ENCODE data around the gene ZNF593OS.

Gene ZNF593OS

DNA sequence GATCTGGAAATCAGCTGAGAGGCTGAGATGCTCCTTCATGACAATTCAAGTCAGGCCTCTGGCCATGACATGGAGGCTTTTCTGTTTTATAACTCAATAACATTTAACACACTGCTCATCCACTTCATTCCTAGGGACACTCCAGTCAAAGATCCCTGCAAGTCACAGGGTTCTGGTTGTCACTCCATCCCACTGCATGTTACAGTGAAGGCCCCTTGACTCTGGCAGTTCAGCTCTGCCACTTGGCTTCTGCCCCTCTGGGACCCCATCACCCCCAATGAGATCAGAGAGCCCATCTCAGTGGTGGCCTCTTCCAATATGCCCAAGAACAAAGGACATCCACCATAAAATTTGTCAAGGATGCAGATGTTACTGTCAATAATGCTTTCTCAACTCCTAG lies 22.7 kb downstream of the ZNF593OS start:
- no peak overlapping the region for H3K4me2 ChIP-seq (ENCODE audit: low read length)
- H4K8ac ChIP-seq (ENCODE audit: low read depth, low read length), result no peak overlapping the region
- no peaks in the 10 kb centered on the region for H3K4me1 ChIP-seq (ENCODE audit: control insufficient read depth in 1 of 2, insufficient read depth in 2 of 2, low read length in 2 of 2)
- no peak overlapping the region for H3K4ac ChIP-seq (ENCODE audit: low read depth, low read length)
- no peak overlapping the region for H3K4me3 ChIP-seq (ENCODE audit: low read depth, low read length)
- H3K23ac ChIP-seq (ENCODE audit: low read length), result no peak overlapping the region
- H3K18ac ChIP-seq (ENCODE audit: low read length), result no peak overlapping the region
- no peak overlapping the region for H2AFZ ChIP-seq (ENCODE audit: insufficient read depth, low read length, poor library complexity)
- no peak overlapping the region for H2BK5ac ChIP-seq (ENCODE audit: low read depth, low read length, poor library complexity)
- no peak overlapping the region for H4K12ac ChIP-seq (ENCODE audit: low read depth, low read length)
- no peak overlapping the region for H2BK120ac ChIP-seq (ENCODE audit: insufficient read depth, low read length, poor library complexity)
- no peak for DNase-seq
- H3K9ac ChIP-seq (ENCODE audit: low read length), result peak overlapping the region; percentile 9
- H4K91ac ChIP-seq (ENCODE audit: low read depth, low read length), result no peak overlapping the region
- H2AK5ac ChIP-seq (ENCODE audit: low read length), result no peak overlapping the region
- H3K27me3 ChIP-seq (ENCODE audit: insufficient read depth, low read length), result no peaks in the 10 kb centered on the region
- H3K79me2 ChIP-seq (ENCODE audit: control insufficient read depth, insufficient read depth, low read length, poor library complexity), result no peaks in the 10 kb centered on the region
- no peaks in the 10 kb centered on the region for H3K79me1 ChIP-seq (ENCODE audit: low read length)
- H3K36me3 ChIP-seq (ENCODE audit: control insufficient read depth in 1 of 2, insufficient read depth in 2 of 2, low read length in 2 of 2), result no peaks in the 10 kb centered on the region
- H2BK12ac ChIP-seq (ENCODE audit: low read length), result no peak overlapping the region
- peaks cover 2% of the 10 kb centered on the region for H3K9me3 ChIP-seq (ENCODE audit: insufficient read depth, low read depth, low read length)
- no peak overlapping the region for H3K14ac ChIP-seq (ENCODE audit: low read length)
- H3K27ac ChIP-seq (ENCODE audit: low read depth, low read length), result no peak overlapping the region

DNA sequence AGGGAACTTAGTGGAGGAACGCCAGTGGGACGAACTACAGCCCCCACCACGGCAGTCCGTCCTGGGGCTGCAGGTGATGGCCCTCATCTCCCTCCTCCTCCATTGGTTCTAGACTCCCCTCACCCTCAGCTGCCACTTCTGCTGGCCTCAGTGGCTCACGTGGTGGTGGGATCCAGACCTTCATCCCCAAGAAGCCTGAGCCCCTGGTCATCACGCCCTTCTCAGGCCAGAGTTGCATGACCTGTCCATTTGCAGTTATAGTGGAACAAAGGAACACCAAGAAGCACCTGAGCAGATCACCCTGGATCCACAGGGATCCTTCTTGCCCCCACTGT lies 25.7 kb downstream of the ZNF593OS start:
- Histone ChIP-seq H3K23ac (ENCODE audit: low read length) (no peak overlapping the region), H3K4me3 (ENCODE audit: low read depth, low read length) (no peak overlapping the region), H3K9me3 (ENCODE audit: insufficient read depth, low read depth, low read length) (peaks cover 2% of the 10 kb centered on the region), H3K18ac (ENCODE audit: low read length) (no peak overlapping the region), H2AFZ (ENCODE audit: insufficient read depth, low read length, poor library complexity) (no peak overlapping the region), H3K27ac (ENCODE audit: low read depth, low read length) (no peak overlapping the region), H2BK12ac (ENCODE audit: low read length) (no peak overlapping the region), H3K4me1 (ENCODE audit: control insufficient read depth in 1 of 2, insufficient read depth in 2 of 2, low read length in 2 of 2) (no peaks in the 10 kb centered on the region), H2BK120ac (ENCODE audit: insufficient read depth, low read length, poor library complexity) (no peak overlapping the region), H3K14ac (ENCODE audit: low read length) (no peak overlapping the region), H4K12ac (ENCODE audit: low read depth, low read length) (no peak overlapping the region), H2AK5ac (ENCODE audit: low read length) (no peak overlapping the region), H3K27me3 (ENCODE audit: insufficient read depth, low read length) (no peaks in the 10 kb centered on the region), H2BK5ac (ENCODE audit: low read depth, low read length, poor library complexity) (no peak overlapping the region), H3K9ac (ENCODE audit: low read length) (no peak overlapping the region), H4K91ac (ENCODE audit: low read depth, low read length) (no peak overlapping the region), H3K79me1 (ENCODE audit: low read length) (no peaks in the 10 kb centered on the region), H3K4ac (ENCODE audit: low read depth, low read length) (no peak overlapping the region), H3K79me2 (ENCODE audit: control insufficient read depth, insufficient read depth, low read length, poor library complexity) (no peaks in the 10 kb centered on the region), H4K8ac (ENCODE audit: low read depth, low read length) (no peak overlapping the region), H3K4me2 (ENCODE audit: low read length) (no peak overlapping the region), H3K36me3 (ENCODE audit: control insufficient read depth in 1 of 2, insufficient read depth in 2 of 2, low read length in 2 of 2) (no peaks in the 10 kb centered on the region)
- no CpG with 5 or more reads among the region's 6 CpGs for WGBS (ENCODE audit: extremely low coverage, insufficient coverage, insufficient read length)
- DNase-seq, result no peak

DNA sequence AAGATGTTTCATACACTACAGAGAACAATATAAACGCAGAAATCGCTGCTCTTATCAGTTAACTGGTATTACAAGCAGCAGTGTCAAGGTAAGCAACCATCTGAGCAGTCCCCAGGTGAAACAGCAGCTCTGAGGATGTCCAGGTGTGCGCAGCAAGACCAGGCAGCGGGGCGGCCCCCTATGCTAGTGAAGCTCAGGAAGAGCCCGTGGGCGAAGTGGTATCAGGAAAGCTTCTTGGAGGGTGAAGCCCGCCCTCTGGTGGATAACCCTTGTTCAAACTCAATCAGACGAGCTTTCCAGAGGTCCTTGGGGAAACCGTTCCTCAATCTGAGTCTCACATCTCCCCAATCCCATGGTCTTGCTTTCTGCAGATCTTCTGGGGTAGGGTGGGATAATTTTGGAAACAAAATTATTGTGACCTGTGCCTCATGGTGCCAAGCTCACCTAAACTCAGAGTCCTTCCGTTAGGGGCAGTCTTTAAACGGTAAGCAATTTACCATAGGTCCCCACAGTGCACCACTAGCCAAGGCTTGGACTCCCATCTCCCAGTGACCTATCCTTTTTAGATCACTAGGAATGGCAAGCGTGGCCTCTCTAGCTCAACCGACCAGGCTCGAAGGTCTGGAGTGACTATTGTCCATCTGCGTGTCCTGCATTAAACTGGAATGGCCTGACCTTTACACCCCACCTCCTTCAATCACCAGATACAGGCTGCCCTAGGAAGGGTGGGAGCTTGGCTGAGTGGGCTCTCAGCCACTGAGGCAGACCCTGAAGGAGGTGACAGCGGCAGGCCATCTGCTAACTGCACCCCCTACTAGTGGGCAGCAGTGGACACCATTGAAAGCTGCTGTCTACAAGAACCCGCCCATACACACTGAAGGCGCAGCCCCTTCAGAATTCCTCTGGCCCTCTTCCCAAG lies 26.3 kb downstream of the ZNF593OS start:
- Histone ChIP-seq H3K14ac (ENCODE audit: low read length) (no peak overlapping the region), H2AFZ (ENCODE audit: insufficient read depth, low read length, poor library complexity) (no peak overlapping the region), H3K18ac (ENCODE audit: low read length) (no peak overlapping the region), H3K4ac (ENCODE audit: low read depth, low read length) (no peak overlapping the region), H4K8ac (ENCODE audit: low read depth, low read length) (no peak overlapping the region), H3K27me3 (ENCODE audit: insufficient read depth, low read length) (no peaks in the 10 kb centered on the region), H2BK120ac (ENCODE audit: insufficient read depth, low read length, poor library complexity) (no peak overlapping the region), H3K23ac (ENCODE audit: low read length) (no peak overlapping the region), H4K91ac (ENCODE audit: low read depth, low read length) (no peak overlapping the region), H2BK5ac (ENCODE audit: low read depth, low read length, poor library complexity) (no peak overlapping the region), H4K12ac (ENCODE audit: low read depth, low read length) (no peak overlapping the region), H3K9me3 (ENCODE audit: insufficient read depth, low read depth, low read length) (peaks cover 2% of the 10 kb centered on the region), H3K4me1 (ENCODE audit: control insufficient read depth in 1 of 2, insufficient read depth in 2 of 2, low read length in 2 of 2) (no peaks in the 10 kb centered on the region), H2AK5ac (ENCODE audit: low read length) (no peak overlapping the region), H3K9ac (ENCODE audit: low read length) (no peak overlapping the region), H3K4me2 (ENCODE audit: low read length) (no peak overlapping the region), H3K27ac (ENCODE audit: low read depth, low read length) (no peak overlapping the region), H3K79me1 (ENCODE audit: low read length) (no peaks in the 10 kb centered on the region), H3K4me3 (ENCODE audit: low read depth, low read length) (no peak overlapping the region), H2BK12ac (ENCODE audit: low read length) (no peak overlapping the region), H3K79me2 (ENCODE audit: control insufficient read depth, insufficient read depth, low read length, poor library complexity) (no peaks in the 10 kb centered on the region), H3K36me3 (ENCODE audit: control insufficient read depth in 1 of 2, insufficient read depth in 2 of 2, low read length in 2 of 2) (no peaks in the 10 kb centered on the region)
- DNase-seq, result peak; percentile 88 to 95
- no CpG with 5 or more reads among the region's 19 CpGs for WGBS (ENCODE audit: extremely low coverage, insufficient coverage, insufficient read length)

DNA sequence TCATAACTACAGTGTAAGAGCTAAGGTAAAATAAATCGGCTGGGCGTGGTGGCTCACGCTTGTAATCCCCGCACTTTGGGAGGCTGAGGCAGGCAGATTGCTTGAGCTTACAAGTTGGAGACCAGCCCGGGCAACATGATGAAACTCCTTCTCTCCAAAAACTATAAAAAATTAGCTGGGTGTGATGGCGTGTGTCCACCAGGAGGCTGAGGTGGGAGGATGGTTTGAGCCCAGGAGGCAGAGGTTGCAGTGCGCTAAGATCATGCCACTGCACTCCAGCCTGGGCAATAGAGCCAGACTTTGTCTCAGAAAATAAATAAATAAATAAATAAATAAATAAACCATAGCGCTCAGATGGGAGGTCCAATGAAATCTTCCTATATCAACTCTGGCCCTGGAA lies 29.5 kb downstream of the ZNF593OS start:
- no peaks in the 10 kb centered on the region for H3K9me3 ChIP-seq (ENCODE audit: insufficient read depth, low read depth, low read length)
- DNase-seq, result no peak
- H2BK12ac ChIP-seq (ENCODE audit: low read length), result no peak overlapping the region
- no peak overlapping the region for H3K18ac ChIP-seq (ENCODE audit: low read length)
- H2AFZ ChIP-seq (ENCODE audit: insufficient read depth, low read length, poor library complexity), result no peak overlapping the region
- no peak overlapping the region for H3K4me3 ChIP-seq (ENCODE audit: low read depth, low read length)
- no peak overlapping the region for H4K91ac ChIP-seq (ENCODE audit: low read depth, low read length)
- H4K8ac ChIP-seq (ENCODE audit: low read depth, low read length), result no peak overlapping the region
- no peak overlapping the region for H2BK5ac ChIP-seq (ENCODE audit: low read depth, low read length, poor library complexity)
- no peak overlapping the region for H3K14ac ChIP-seq (ENCODE audit: low read length)
- H3K4ac ChIP-seq (ENCODE audit: low read depth, low read length), result no peak overlapping the region
- H3K4me1 ChIP-seq (ENCODE audit: control insufficient read depth in 1 of 2, insufficient read depth in 2 of 2, low read length in 2 of 2), result no peaks in the 10 kb centered on the region
- H3K27me3 ChIP-seq (ENCODE audit: insufficient read depth, low read length), result no peaks in the 10 kb centered on the region
- no CpG with 5 or more reads among the region's 8 CpGs for WGBS (ENCODE audit: extremely low coverage, insufficient coverage, insufficient read length)
- H2AK5ac ChIP-seq (ENCODE audit: low read length), result no peak overlapping the region
- no peak overlapping the region for H4K12ac ChIP-seq (ENCODE audit: low read depth, low read length)
- no peak overlapping the region for H3K27ac ChIP-seq (ENCODE audit: low read depth, low read length)
- no peak overlapping the region for H2BK120ac ChIP-seq (ENCODE audit: insufficient read depth, low read length, poor library complexity)
- H3K79me2 ChIP-seq (ENCODE audit: control insufficient read depth, insufficient read depth, low read length, poor library complexity), result no peaks in the 10 kb centered on the region
- H3K36me3 ChIP-seq (ENCODE audit: control insufficient read depth in 1 of 2, insufficient read depth in 2 of 2, low read length in 2 of 2), result no peaks in the 10 kb centered on the region
- H3K9ac ChIP-seq (ENCODE audit: low read length), result no peak overlapping the region
- H3K23ac ChIP-seq (ENCODE audit: low read length), result no peak overlapping the region
- no peaks in the 10 kb centered on the region for H3K79me1 ChIP-seq (ENCODE audit: low read length)
- no peak overlapping the region for H3K4me2 ChIP-seq (ENCODE audit: low read length)

All from trophoblast cell (in vitro differentiated cells and primary cell).